ENCODE results near the gene ANK3.

Gene ANK3

DNA sequence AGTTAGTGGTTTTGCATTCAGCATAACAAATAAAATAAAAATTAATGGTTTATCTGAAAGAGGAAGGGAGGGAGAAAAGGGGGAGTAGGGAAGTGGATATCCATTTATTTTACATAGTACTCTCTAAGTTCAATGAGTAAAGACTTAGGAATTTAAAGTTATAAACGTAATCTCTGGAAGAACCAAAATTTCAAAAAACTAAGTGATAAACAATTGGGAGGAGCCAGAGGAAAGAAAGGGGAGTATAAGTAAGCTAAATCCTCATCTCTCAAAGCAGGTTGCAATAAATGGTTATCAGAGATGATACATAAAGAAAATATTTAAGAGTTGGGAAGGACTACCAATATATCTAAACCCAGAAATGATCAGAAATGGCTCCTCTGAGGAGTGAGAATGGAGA, 46.4 kb downstream of the ANK3 start:
- no peak for DNase-seq (ENCODE audit: low read depth in 2 of 2)

DNA sequence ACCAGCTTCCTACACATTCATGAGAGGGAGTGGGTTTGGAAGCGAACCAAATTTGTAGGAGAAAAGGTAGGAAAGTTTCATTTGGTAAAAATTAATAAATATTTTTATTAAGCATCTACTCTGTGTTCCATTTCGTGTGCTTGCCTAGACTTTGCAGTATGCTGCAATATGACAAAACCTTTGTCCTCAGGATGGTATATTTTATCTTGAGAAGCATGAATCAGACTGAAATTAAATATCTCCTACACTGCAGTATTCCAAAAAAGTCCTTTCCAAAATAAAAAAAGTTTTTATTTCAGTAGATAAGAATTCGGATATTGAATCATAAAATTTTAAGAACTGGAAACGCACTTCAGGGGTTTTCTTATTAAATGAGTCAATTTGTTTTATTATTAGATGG, 47.7 kb downstream of the ANK3 start:
- no peak for DNase-seq (ENCODE audit: low read depth in 2 of 2)

DNA sequence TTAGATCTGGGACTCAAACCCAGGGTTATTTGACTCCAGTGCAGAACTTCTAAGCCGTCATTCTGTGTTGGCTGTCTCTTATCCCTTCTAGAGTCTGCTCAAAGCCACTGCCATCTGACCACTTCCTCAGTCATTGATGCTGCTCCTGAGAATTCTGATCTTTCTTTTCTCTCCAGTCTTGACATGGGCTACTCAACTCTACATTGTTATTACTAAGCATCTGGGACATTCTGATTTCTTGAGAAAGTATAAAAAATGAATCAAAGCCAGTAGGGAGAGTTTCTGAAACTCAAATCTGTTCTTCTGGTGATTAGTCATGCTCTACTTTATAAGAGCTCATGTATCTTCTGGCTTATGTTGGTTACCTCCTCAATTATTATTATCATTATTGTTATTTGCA, 48.7 kb downstream of the ANK3 start:
- DNase-seq (ENCODE audit: low read depth in 2 of 2): no peak

DNA sequence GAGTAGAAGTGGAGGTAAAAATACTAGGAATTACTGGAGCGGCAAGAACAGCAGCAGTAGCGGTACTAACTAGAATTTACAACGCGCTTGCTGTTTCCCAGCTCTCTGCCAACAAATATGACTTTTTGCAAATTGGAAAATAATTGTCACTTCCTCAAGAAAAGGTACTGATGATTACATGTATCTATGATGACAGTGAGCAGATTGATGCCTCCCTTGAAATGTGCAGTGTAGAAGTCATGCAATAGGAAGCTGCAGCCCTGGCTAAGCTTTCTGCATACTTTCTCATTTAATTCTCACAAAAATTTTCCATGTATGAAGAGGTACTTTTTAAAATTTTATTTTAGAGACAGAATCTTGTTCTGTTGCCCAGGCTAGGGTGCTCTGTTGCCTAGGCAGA, 49.9 kb downstream of the ANK3 start:
- no peak for DNase-seq (ENCODE audit: low read depth in 2 of 2)

DNA sequence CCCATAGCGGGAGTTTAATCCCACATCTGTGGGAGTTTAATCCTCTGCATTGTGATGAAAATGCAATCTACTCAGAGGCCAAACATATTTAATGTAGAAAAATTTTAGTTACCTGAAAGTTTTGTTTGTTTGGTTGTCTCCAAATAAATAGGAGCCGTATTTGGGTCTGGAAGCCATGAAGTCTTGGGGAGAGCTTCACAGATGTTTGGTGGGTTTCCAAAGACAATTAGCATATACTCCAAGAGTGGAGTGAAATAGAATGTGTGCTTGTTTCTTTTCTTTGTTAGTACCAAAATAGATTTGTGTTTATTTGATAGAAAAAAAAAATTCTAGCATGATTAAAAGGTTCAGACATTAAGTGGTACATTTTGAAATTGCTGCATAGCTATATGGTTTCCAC, 50.9 kb downstream of the ANK3 start:
- no peak for DNase-seq (ENCODE audit: low read depth in 2 of 2)

DNA sequence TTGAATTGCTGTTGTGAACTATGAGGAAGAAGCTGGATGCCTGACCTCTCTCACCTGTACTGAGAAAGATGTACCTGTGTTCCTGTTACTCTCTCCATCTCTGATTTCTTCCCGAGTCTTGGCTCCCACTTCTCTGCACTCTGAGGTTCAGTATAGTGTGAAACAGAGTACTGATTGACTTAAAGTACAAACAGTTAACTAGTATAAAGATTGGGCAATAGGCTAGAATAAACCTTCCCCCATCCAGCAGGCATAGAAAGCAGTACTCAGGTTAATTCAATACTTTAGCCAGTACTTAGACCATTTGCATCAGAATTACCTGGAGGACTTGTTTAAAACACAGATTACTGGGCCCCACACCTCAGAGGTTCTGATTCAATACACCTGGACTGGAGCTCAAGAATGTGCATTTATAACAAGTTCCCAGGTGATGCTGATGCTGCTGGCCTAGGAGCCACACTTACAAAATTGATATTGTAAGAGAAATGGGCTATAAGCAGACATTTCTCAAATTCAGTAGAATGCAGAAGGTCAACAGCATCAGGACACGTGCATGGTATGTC, 51.6 kb downstream of the ANK3 start:
- no peak for DNase-seq (ENCODE audit: low read depth in 2 of 2)

DNA sequence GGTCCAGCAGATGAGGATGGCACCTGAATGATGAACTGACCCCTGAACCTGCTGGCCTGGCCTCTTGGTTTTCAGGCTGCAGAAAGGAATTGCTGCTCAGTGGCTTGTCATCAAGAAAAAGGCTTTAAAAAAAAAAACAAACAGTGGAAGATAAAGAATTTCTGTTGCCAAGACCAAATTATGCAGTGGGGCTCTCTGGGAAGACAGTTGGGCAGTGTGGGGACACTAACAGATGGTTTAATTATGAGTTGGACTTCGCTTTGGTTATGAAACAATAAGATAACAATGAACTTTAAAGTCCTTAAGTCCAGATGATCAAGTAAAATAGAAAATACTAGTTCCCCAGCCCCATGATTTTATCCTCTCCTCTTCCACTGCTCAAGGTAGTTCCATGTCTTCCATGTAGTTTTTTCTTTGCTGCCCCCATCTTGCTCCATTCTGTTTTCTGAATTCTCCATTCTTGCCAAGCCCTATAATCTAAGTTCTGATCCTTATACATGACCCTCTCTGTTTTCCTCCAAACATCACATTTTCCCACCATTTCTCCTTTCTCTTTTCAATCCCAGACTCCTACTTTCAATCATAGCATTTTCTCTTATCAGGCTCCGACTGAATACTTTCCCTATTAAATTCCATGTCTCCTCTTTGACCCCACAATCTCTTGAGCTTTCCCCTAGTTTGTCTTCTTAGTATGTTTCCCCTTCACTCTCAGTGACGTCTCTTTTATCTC, 52.6 kb downstream of the ANK3 start:
- no peak for DNase-seq (ENCODE audit: low read depth in 2 of 2)

DNA sequence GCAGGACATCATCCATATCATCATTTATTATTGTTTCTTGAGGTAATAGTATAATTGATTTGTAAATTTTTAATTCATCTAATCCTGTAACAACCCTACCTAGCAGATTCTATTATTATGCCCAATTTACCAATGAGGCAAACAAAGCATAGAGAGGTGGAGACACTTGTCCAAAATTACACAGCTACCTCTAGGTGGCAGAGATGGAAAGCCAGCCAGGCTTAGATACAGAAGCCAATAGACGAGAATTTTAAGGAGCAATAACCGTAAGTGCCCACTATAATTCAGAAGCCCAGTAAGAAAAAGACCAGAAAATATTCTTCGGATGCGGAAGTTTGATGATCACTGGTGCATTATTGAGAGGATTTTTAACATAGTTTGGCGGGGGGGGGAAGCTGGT, 54.0 kb downstream of the ANK3 start:
- DNase-seq (ENCODE audit: low read depth in 2 of 2): no peak

DNA sequence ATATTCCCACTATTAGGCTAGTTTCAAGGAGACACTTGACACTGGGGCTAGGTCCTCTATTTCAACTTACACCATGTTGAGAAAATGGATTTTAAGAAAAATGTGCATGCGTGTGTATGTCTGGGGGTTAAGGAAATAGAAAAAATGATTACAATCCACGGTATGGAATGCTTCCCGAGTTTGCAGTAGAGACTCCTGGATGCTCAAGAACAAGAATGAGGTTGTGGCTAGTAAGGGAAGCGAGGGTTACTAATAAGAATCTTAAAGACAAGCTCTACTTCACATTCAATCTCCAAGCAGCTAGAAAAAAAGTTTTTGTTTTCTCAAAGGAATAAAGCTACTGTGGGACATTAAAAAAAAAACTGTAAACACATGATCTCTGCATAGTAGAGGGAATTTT, 54.7 kb downstream of the ANK3 start:
- DNase-seq (ENCODE audit: low read depth in 2 of 2): no peak

DNA sequence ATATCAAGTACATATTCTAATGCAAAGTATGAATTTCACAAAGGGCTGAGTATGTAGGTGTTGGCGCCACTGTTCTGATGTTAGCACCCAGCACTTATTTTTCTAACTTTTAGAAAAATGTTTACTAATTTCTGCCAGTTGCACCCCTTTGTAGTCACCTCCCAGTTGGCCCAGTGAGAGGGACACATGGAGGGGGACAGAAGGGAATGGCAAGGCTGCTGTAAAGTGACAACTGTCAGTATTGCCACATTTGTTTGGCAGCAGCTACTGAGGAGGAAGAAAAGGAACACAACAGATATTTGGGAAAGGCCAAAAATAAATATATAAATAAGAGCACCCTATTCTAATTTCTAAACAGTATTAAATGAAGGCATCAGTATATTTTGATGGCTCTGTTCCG, 57.3 kb downstream of the ANK3 start:
- DNase-seq (ENCODE audit: low read depth in 2 of 2): no peak

DNA sequence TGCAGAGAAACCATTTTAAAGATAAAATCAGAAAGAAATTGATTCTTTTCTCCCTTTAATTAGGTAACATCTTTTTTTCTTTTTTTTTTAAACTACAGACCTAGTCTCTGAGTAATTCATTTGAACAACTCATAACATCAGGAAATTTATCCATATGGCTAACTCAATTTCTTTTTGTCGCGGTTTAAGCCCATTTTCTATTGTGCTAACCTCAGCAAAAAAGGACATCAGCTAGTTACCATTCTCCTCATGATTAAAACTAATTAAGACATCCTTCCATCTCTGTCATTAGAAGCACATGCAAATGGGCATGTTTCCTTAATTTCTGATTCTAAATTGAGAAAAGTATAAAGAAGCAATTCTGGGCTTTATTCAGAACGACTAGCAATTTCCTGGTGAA, 57.8 kb downstream of the ANK3 start:
- DNase-seq (ENCODE audit: low read depth in 2 of 2): no peak

DNA sequence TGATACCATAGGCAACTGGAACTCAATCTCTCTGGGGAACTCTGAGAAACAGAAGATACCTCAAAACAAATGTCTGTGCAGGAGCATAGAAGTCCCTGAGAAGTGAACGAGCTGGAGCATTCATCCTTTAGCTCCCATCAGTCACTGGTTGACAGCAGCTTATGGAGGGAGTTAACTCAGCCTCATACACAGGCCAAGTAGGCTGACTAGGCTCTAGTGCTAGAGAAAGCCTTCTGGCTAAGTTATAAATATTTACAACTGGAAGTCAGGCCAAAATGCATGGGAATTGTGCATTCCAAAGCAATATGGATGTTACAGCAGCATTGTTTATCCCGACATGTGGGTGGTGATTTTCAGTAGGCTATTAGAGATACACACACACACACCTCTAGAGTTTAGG, 66.5 kb downstream of the ANK3 start:
- DNase-seq (ENCODE audit: low read depth in 2 of 2): no peak

DNA sequence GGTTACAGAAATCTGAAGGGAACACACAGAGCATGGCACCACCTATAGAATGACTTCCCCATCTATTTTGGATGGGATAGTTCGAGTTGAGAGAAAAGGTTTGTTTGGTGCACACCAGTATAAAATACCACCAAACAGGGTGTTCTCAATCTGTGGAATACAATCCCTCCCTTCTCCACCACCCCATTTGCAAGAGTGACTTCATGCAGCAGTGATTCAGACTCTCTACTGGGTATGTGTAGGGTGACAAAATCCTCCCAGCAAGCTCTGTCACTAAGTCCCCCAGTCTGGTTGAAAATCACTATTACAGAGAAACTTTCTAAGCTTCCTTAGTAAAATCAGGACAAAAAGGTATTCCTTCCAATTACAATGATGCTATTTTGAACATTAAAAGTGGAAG, 69.0 kb downstream of the ANK3 start:
- DNase-seq (ENCODE audit: low read depth in 2 of 2): no peak

DNA sequence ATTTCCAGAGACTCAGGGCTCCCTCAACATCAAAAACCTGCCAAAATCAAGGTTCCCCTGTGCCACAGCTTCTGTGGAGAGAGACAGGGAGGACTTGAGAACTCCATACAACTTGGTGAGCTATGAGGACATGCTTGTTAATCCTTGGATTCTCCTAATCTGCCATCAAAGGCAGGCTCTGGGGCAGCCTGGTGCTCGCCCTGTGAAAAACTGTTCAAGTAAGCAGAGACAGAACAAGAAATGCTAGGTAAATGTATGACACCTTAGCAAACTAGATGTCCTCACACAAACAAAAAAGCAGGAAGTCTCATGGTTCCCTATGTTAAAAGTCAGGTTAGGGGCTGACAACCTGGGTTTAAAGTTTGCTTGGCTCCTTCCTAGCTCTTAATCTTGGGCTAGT, 73.6 kb downstream of the ANK3 start:
- no peak for DNase-seq (ENCODE audit: low read depth in 2 of 2)

DNA sequence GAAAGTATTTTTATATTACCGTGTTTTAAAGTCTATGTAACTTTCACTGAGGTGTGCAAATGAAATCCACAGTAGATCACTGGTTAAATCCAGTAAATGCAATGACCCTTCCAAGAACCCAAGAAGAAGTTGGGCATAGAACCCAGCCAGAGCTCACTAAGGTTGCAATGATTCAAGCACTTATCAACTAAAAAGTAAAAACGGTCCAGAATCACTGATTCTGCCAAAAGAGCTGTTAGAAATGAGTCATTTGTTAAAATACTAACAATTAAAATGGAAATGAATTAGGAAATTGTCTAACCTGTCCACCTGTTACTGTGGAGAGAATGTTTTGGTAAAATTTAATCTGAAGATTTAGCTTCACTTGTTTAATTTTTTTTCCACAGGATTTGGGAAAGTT, 74.4 kb downstream of the ANK3 start:
- no peak for DNase-seq (ENCODE audit: low read depth in 2 of 2)

DNA sequence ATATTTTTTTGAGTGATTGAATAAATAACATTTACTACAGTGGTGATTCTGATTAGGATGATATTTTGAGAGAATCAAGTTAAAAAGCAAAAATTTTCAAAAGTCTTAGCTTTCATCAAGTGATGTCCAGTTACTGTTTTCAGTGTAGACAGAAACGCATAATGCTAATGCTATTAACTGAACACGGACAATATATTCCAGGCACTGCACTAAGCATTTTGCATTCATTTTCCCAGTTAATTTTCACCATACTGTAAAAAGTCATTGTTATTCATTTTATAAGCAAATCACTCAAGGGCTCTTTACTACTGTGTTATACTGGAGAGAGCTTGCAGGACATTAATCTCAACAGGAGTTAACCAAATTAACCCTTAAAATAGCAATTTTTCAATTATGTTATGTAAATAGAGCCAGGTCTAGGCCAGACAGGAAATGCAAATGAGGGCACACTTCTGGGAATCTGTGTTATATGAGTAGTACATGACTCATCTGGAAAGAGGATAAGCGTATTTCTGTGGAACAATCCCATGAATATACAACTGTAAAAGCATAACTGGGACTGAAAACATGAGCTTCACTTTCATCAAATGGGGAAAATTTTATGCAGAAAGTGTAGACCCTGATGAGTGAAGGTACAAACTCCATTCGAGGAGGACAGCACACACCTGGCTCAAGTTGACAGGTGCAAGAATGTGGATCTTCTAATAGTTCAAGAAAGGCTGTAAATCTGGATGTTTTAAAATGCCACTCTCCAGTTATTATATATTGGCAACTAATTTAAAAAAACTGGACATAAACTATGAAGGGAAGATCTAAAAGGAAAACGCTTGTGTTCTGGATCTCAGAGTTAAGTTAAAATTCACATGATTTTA, 75.4 kb downstream of the ANK3 start:
- no peak for DNase-seq (ENCODE audit: low read depth in 2 of 2)

DNA sequence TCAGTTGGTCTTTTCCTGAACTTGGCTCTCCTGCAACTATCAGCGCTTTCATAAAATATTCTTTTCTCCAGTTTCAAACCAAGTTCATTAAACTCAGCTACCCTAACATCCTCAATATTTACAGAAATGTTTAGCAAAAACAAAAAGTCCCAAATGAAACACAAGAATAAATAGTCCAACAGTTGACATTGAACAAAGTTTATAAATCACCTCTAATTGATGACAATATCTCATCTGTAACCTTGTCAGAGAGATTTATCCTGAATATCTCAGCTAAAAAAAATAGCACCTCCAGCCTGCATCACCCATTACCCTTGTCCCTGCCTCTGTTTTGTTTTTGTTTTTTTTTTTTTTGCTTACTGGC, 76.1 kb downstream of the ANK3 start:
- no peak for DNase-seq (ENCODE audit: low read depth in 2 of 2)

DNA sequence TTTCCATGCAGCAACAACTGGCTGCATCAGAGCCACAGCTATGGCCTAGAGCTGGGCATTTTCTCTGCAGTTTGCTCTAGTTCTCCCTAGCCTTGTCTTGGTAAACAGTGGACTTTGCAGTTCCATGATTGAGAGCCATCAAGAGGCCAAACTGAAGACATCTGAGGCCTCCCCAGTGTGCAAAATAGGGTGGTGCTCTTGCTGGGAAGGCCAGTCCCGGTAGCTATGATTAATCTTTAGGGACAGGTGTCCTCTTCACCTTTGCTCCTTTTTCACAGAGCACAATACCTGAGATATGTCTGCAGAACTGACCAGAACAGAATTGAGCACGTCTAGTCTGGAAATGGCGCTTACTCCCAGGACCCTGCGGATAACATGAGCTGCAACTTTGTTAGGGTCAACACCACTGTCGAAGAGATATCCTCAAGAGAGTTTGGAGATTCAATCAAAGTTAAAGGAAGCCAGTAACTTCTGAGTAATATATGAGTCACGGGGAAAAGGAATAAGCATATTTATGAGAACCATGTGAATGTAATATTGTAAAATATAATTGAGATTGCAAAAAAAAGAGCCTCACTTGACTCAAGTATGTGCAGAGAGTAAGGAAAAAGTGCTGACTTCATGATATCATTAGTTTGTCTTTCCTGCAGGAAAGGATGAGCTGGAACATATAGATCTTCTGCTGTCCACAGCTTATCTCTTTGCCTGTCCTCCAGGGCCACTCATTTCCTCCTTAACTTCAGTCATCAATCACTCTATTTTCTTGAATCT, 76.7 kb downstream of the ANK3 start:
- no peak for DNase-seq (ENCODE audit: low read depth in 2 of 2)

DNA sequence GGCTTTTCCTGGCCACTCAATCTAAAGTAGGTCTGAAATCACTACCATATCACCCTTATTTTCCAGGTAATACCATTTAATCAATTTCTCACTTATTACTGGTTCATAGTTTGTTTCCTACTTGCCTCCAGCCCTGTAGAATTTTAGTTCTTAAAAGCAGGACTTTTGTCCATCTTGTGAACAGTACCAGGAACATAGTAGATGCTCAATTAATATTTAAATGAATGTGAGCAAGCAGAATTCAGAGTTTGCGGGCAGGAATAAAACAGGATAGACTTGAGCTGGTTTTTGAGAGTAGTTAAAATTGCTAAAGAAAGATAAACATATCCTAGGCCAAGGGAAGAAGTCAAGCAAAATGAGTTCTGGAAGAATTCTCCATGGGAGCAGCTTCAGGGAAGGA, 77.9 kb downstream of the ANK3 start:
- no peak for DNase-seq (ENCODE audit: low read depth in 2 of 2)

DNA sequence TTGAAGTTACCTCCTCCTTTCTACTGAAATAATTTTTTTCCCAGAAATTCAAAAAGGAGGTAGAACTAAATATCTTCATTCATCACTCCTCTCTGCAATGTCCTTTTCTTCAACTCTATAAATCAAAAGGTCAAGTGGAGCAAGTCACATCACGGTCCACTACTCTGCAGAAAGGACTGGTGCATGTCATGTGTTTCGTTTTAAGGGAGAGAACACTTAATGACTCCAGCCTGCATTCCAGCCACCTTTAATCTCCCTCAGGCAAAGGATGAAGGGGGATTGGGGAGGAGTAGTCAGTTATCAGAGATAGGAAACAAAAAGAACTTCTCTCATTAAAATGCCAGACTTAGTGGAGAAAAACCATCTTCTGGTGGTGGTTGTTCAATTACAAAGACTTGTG, 78.9 kb downstream of the ANK3 start:
- no peak for DNase-seq (ENCODE audit: low read depth in 2 of 2)

DNA sequence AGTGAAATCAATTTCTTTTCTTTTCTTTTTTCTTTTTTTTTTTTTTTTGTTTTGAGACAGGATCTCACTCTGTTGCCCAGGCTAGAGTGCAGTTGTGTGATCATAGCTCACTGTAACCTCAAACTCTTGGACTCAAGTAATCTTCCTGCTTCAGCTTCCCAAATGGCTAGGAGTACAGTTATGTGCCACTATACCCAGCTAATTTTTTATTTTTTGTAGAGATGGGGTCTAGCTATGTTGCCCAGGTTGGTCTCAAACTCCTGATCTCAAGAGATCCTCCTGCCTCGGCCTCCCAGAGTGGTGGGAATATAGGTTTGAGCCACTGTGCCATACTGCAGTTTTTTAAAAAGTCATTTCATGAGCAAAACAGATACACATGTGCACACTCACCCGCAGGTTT, 79.8 kb downstream of the ANK3 start:
- no peak for DNase-seq (ENCODE audit: low read depth in 2 of 2)

DNA sequence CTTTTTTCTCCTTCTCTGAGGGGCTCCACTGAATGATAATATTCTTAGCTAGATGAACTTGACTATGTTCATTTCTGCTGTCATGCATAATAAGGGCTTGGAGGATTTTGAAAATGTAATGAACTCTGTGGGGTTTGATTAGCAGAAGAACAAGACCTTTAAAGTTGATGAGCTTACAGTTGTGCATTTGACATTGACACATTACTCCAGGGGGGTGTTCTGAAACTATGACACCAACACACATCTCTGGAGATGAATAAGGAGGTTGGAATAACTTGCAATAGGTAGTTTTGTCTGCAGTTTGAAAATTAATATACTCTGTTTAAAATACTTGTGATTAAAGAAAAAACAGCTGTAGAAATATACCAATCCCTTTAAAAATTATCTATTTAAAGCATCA, 80.3 kb downstream of the ANK3 start:
- no peak for DNase-seq (ENCODE audit: low read depth in 2 of 2)
